SK-N-MC (cell line): Measurements from ENCODE around the gene OLIG2.

Experiments
- EZH2 ChIP-seq: fragments of 200-600 bp; sonication (generic); IDR thresholded peaks from one replicate; pipeline ENCODE4 v1.6.1; 2017; ENCODE audit warnings: antibody characterized with exemption
- POLR2AphosphoS5 ChIP-seq: IDR thresholded peaks from 2 replicates; pipeline ENCODE4 v1.6.1; 2012; ENCODE audit warnings: mild to moderate bottlenecking, low read depth, low read length, borderline replicate concordance

GRCh38 chr21:33011462-33011861 is 14.3 kb upstream of the OLIG2 start:
- no peak for TF ChIP-seq EZH2
- TF ChIP-seq POLR2AphosphoS5 = no peak
